DOHH2 (cell line): ENCODE data around the gene EYA2.
"Not testable (repeated sequence)": the region's sequence is repeated elsewhere in the genome, so short reads cannot be mapped to it uniquely, and the experiment has no call there.

Experiments used
- H3F3A ChIP-seq: fragments of 200-600 bp; sonication (generic), shearing (Covaris generic); 2 replicates; pipeline ENCODE4 v1.6.0; 2016; ENCODE audit warnings: antibody characterized with exemption, mild to moderate bottlenecking; ENCODE audit not compliant: control insufficient read depth, insufficient read depth
- H3K27ac ChIP-seq: fragments of 200-600 bp; sonication (generic); 2 replicates; pipeline ENCODE4 v1.5.1; 2014; ENCODE audit warnings: low read depth, mild to moderate bottlenecking, low read length, moderate library complexity
- H3K27me3 ChIP-seq: fragments of 200-600 bp; sonication (generic); 2 replicates; pipeline ENCODE4 v1.6.1; 2014; ENCODE audit warnings: mild to moderate bottlenecking, low read length, mixed read lengths; ENCODE audit not compliant: control insufficient read depth
- H3K36me3 ChIP-seq: fragments of 200-600 bp; sonication (generic); 2 replicates; pipeline ENCODE4 v1.6.1; 2014; ENCODE audit warnings: mild to moderate bottlenecking, low read length, moderate library complexity, mixed read lengths; ENCODE audit not compliant: control insufficient read depth
- H3K4me1 ChIP-seq: fragments of 200-600 bp; sonication (generic); 2 replicates; pipeline ENCODE4 v1.6.1; 2014; ENCODE audit warnings: mild to moderate bottlenecking, low read length, mixed read lengths; ENCODE audit not compliant: control insufficient read depth
- H3K4me2 ChIP-seq: fragments of 200-600 bp; sonication (generic); 2 replicates; pipeline ENCODE4 v1.6.0; 2014; ENCODE audit warnings: mild to moderate bottlenecking, low read length, moderate library complexity
- H3K4me3 ChIP-seq: fragments of 200-600 bp; sonication (generic); 2 replicates; pipeline ENCODE4 v1.5.1; 2014; ENCODE audit warnings: mild to moderate bottlenecking, low read length, mixed read lengths
- H3K79me2 ChIP-seq: fragments of 200-600 bp; sonication (generic); 2 replicates; pipeline ENCODE4 v1.6.1; 2014; ENCODE audit warnings: mild to moderate bottlenecking, low read length, mixed read lengths; ENCODE audit not compliant: control insufficient read depth
- H3K9me2 ChIP-seq: fragments of 200-600 bp; sonication (generic); replicated peaks from 2 replicates; pipeline ENCODE4 v1.6.1; 2014; ENCODE audit warnings: mild to moderate bottlenecking, low read length, mixed read lengths; ENCODE audit not compliant: control insufficient read depth
- H3K9me3 ChIP-seq: fragments of 200-600 bp; sonication (generic); 2 replicates; pipeline ENCODE4 v1.6.1; 2014; ENCODE audit warnings: antibody characterized with exemption, low read length, mixed read lengths; ENCODE audit not compliant: control insufficient read depth, insufficient read depth
- H4K20me1 ChIP-seq: fragments of 200-600 bp; sonication (generic); 2 replicates; pipeline ENCODE4 v1.6.0; 2014; ENCODE audit warnings: low read depth, mild to moderate bottlenecking, antibody characterized with exemption, low read length, moderate library complexity; ENCODE audit not compliant: control insufficient read depth, insufficient read depth
- EZH2phosphoT487 ChIP-seq: fragments of 200-600 bp; sonication (generic); IDR thresholded peaks from 2 replicates; pipeline ENCODE4 v1.6.1; 2017; ENCODE audit warnings: borderline replicate concordance, mild to moderate bottlenecking, antibody characterized with exemption, low read length, moderate library complexity, mixed read lengths
- TF ChIP-seq, protein P1 (sequence below): fragments of 200-600 bp; sonication (generic); IDR thresholded peaks from one replicate; pipeline ENCODE4 v1.5.1; 2014; ENCODE audit warnings: antibody characterized with exemption, mild to moderate bottlenecking, low read depth, low read length; ENCODE audit not compliant: poor library complexity, severe bottlenecking

Gene EYA2

DNA sequence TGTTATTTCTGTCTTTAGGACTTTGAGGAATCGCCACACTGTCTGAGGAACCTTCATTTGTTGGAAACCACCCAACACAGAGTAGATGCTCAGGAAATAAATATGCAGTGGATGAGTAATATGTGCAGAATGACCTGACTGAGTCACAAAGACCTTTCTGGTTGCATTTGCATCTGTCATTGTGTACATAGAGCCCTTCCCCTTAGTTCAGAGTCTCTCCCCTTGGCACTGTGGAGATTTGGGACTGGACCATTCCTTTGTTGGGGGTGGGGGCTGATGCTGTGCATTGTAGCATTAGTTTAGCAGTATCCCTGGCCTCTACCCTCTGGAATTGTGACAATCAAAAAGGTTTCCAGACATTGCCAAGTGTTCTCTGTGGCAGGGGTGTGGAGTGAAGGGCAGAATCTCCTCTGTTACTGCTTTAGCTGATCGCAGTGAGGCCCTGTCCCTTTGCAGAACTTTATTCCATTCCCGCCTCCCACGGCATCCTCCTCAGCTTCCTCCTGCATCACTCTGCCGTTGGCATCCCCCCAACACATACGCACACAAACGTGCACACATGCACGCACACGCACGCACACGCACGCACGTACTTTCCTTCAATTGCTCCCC lies 64.5 kb downstream of the EYA2 start:
- no peaks in the 10 kb centered on the region for H3K9me2 ChIP-seq
- H3K4me3 ChIP-seq: no peak overlapping the region
- no peaks in the 10 kb centered on the region for H3K79me2 ChIP-seq
- H3K36me3 ChIP-seq: no peaks in the 10 kb centered on the region
- H3K27ac ChIP-seq: no peak overlapping the region
- H3K4me2 ChIP-seq: no peak overlapping the region
- H4K20me1 ChIP-seq: no peaks in the 10 kb centered on the region
- no peaks in the 10 kb centered on the region for H3K4me1 ChIP-seq
- TF ChIP-seq EZH2phosphoT487: no peak
- TF ChIP-seq, protein P1, sequence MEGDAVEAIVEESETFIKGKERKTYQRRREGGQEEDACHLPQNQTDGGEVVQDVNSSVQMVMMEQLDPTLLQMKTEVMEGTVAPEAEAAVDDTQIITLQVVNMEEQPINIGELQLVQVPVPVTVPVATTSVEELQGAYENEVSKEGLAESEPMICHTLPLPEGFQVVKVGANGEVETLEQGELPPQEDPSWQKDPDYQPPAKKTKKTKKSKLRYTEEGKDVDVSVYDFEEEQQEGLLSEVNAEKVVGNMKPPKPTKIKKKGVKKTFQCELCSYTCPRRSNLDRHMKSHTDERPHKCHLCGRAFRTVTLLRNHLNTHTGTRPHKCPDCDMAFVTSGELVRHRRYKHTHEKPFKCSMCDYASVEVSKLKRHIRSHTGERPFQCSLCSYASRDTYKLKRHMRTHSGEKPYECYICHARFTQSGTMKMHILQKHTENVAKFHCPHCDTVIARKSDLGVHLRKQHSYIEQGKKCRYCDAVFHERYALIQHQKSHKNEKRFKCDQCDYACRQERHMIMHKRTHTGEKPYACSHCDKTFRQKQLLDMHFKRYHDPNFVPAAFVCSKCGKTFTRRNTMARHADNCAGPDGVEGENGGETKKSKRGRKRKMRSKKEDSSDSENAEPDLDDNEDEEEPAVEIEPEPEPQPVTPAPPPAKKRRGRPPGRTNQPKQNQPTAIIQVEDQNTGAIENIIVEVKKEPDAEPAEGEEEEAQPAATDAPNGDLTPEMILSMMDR: no peak
- H3K9me3 ChIP-seq: no peaks in the 10 kb centered on the region
- H3F3A ChIP-seq: no peaks in the 10 kb centered on the region
- no peaks in the 10 kb centered on the region for H3K27me3 ChIP-seq

- no peak overlapping the region for H3K4me2 ChIP-seq
- TF ChIP-seq EZH2phosphoT487: no peak
- no peaks in the 10 kb centered on the region for H4K20me1 ChIP-seq
- H3K27ac ChIP-seq: no peak overlapping the region
- H3K27me3 ChIP-seq: no peaks in the 10 kb centered on the region
- no peaks in the 10 kb centered on the region for H3K4me1 ChIP-seq
- H3F3A ChIP-seq: no peaks in the 10 kb centered on the region
- no peak overlapping the region for H3K4me3 ChIP-seq
- H3K79me2 ChIP-seq: no peaks in the 10 kb centered on the region
- H3K9me3 ChIP-seq: no peaks in the 10 kb centered on the region
- H3K9me2 ChIP-seq: no peaks in the 10 kb centered on the region
- no peaks in the 10 kb centered on the region for H3K36me3 ChIP-seq
Observed at GRCh38 chr20:46959821-46960220, 65.2 kb downstream of the EYA2 start.

DNA sequence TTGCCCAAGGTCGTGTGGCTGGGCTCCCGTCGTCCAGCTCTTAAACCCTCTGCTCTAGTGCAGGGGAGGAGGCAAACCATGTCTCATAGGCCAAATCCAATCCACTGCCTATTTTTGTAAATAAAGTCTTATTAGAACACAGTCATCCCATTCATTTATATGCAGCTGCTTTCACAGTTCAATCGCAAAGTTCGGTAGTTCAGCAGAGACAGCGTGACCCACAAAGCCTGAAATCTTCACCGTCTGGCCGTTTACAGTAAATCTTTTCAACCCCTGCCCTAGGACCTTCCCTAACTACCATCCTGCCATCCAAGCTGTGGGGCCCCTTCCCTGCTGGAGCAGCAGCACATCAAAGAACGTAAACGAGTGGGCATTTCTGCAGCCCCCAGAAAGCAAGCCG lies 65.9 kb downstream of the EYA2 start:
- H4K20me1 ChIP-seq: no peaks in the 10 kb centered on the region
- no peaks in the 10 kb centered on the region for H3K79me2 ChIP-seq
- H3K9me2 ChIP-seq: no peaks in the 10 kb centered on the region
- H3K4me3 ChIP-seq: no peak overlapping the region
- no peaks in the 10 kb centered on the region for H3K4me1 ChIP-seq
- H3F3A ChIP-seq: no peaks in the 10 kb centered on the region
- no peak for TF ChIP-seq EZH2phosphoT487
- TF ChIP-seq, protein P1: no peak
- no peaks in the 10 kb centered on the region for H3K27me3 ChIP-seq
- H3K4me2 ChIP-seq: no peak overlapping the region
- no peak overlapping the region for H3K27ac ChIP-seq
- H3K36me3 ChIP-seq: no peaks in the 10 kb centered on the region
- H3K9me3 ChIP-seq: no peaks in the 10 kb centered on the region

DNA sequence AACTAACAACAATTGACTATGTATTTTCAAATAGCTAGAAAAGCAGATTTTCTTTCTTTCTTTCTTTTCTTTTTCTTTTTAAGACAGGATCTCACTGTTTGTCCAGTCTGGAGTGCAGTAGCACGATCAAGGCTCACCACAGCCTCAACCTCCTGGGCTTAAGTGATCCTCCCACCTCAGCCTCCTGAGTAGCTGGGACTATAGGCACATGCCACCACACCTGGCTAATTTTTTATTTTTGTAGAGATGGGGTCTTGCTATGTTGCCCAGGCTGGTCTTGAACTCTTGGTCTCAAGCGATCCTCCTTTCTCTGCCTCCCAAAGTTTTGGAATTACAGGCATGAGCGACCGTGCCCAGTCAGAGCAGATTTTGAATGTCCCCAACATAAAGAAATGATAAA lies 67.3 kb downstream of the EYA2 start:
- not testable (repeated sequence) for H3K27ac ChIP-seq, H3K4me1 ChIP-seq, H3F3A ChIP-seq, H3K79me2 ChIP-seq, H3K27me3 ChIP-seq, H3K36me3 ChIP-seq, H3K9me3 ChIP-seq, H4K20me1 ChIP-seq, H3K4me2 ChIP-seq, H3K9me2 ChIP-seq, H3K4me3 ChIP-seq
